HG03060 (cell line): ENCODE results near the gene RPL7L1.
"Not testable (repeated sequence)": the region's sequence is repeated elsewhere in the genome, so short reads cannot be mapped to it uniquely, and the experiment has no call there.

Experiments
- ATAC-seq: cut with Tn5 transposase; IDR thresholded peaks from one replicate; pipeline ENCODE4 v1.9.1; 2021; ENCODE audit warnings: low read depth, moderate number of reproducible peaks; ENCODE audit not compliant: unreplicated experiment

The RPL7L1 gene

GRCh38 chr6:42879372-42880239, at the start of gene RPL7L1:
RPL7L1 (plus strand) TSS chr6:42879616; CDS start chr6:42879911, 295 bp downstream.
- peak; percentile 73 for ATAC-seq

- ATAC-seq, result no peak
Measured at GRCh38 chr6:42831237-42831636, 48.2 kb upstream of the RPL7L1 start.

DNA sequence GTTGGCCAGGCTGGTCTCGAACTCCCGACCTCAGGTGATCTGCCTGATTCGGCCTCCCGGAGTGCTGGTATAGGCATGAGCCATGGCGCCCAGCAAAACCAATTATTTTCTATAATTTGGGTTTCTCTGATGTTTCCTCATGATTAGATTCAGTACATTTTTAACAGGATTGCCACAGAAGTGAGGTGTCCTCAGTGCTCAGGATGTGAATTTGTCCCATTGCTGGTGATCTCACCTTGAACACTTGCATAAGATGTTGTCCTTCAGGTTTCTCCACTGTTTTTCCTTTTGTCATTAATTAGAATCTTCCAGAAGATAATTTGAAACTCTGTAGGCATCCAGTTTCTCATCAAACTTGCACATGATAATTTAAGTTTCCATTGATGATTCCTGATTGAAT, 45.4 kb upstream of the RPL7L1 start:
- ATAC-seq, result no peak

DNA sequence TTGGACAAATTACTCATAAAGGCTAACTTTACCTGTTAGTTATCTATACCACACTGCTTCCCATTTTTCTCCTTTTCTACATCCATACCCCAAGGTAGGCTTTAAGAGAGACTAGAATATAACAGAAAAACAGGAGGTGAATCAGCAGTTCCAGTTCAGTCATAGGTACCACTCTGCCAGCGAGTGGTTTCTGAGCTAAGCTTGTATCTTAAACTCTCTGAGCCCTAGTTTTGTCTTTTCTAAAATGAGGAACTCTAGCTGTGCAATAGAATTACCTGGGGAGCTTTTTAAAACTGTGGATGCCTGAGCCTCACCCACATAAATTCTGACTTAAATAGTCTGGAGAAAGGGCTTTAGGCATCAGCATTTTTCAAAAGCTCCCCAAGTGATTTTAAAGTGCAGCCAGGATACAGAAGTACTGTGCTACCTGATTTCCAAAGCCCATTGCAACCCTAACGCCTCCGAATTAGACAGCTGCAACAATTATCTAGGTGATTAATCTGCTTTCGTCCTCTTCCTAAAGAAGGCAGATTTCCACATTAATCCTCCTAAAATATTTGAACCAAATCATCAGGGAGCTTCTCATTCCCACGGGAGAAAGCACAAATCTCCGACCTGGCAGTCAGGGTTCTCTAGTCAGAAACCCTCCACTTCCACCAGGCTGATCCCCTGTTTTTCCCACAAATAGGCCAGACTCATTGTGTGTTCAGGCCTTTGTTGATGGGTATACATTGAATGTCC, 37.4 kb upstream of the RPL7L1 start:
- no peak for ATAC-seq

- ATAC-seq, result no peak
Measured at GRCh38 chr6:42845327-42845694, 34.1 kb upstream of the RPL7L1 start.

DNA sequence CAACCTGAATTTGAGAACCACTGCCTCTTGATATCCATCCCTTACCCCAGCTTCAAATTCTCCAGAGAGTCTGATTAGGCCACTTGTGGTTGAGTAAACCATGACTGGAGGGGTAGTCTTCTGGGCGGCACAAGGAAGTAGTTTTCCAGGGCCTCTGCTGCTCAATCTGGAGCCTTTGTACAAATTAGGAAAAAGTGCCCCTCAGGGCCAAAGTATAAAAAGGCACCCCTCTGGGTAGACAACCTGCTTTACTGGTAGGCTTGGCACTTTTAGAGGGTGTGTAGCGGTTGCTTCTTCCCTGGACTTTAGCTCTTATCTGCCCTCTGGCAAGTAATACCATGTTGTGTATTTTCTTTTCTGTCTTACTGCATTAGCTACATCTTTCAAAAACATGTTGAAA, 32.9 kb upstream of the RPL7L1 start:
- no peak for ATAC-seq

- ATAC-seq, result no peak
Measured at GRCh38 chr6:42848700-42849099, 30.7 kb upstream of the RPL7L1 start.

DNA sequence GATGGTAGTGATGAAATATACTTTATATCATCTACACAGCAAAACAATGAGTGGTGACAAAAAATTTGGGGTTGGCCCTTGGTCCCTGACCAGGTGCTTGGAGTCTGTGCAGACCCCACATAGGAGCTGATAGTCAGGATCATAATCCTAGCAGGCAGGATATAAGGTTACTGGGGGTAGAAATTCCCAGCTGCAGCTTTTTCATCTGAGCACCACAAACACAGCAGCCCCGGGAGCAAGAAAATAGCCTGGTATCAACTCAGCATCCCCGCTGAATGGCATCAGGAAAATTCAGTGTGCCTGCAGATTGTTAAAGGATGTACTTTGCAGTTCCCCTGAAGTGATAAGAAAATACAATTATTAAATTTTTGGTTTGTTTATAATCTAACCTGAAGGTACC, 27.8 kb upstream of the RPL7L1 start:
- ATAC-seq, result no peak

GRCh38 chr6:42860036-42860435, 19.4 kb upstream of the RPL7L1 start:
- no peak for ATAC-seq

GRCh38 chr6:42860481-42860880, 18.9 kb upstream of the RPL7L1 start:
- no peak for ATAC-seq

DNA sequence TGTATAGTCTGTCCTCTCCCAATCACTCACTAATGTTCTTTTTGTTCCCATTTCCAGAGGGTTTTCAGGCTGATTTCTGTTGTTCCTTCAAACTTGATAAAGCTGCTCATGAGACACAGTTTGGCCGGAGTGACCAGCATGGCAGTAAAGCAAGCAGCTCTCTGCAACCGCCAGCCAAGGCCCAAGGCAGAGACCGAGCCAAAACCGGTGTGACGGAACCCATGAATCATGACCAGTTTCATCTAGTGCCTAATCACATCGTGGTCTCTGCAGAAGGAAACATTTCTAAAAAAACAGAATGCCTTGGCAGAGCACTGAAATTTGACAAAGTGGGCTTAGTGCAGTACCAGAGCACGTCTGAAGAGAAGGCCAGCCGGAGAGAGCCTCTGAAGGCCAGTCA, 14.8 kb upstream of the RPL7L1 start:
- no peak for ATAC-seq

DNA sequence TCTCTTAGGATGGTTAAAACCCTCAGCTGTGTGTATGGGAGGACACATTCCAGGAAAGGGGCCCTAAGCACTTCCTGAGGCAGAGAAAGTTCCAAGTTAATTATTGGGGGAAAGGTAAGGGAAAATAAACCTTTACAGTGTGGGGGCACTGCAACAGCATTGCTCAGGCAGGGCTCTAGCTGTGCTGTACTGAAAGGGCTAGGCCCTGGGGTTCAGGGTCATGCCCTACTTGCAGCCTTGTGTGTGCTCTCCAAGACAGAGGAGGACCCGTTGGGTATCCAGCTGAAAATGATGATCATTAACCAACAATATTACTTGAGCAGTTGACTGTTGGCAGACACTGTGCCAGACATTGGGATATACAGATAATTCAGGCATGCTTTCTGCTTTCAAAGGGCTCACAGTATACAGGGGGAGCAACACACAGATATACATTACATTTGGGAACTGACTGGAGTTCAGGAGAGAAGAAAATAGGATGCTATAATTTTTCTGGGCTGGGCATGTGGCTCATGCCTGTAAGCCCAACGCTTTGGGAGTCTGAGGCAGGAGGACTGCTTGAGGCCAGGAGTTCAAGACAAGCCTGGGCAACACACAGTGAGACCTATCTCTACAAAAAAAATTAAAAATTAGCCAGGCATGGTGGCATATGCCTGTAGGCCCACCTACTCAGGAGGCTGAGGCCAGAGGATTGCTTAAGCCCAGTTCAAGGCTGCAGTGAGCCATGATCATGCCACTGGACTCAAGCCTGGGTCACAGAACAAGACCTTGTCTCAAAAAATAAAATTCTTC, 9.1 kb upstream of the RPL7L1 start:
- no peak for ATAC-seq

GRCh38 chr6:42871711-42872110, 7.7 kb upstream of the RPL7L1 start:
- ATAC-seq, result no peak

DNA sequence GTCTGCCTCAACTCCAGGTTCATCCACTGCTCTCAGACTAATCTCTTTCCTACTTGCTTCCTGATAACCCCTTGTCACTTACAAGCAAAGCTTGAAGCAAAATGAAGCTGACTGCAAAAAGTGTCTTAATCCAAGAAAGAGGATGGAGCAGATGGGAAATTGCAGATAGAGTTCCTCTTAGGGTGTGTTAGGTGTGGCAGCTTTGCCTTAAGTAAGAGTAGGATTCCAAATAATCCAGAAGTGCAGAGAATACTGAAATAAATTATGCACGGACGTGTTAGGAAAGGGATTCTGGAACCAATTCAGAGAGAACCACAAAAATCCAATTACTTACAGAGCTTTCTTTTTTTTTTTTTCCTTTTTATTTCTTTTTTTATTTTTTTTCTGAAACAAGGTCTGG, 6.1 kb upstream of the RPL7L1 start:
- ATAC-seq, result no peak

DNA sequence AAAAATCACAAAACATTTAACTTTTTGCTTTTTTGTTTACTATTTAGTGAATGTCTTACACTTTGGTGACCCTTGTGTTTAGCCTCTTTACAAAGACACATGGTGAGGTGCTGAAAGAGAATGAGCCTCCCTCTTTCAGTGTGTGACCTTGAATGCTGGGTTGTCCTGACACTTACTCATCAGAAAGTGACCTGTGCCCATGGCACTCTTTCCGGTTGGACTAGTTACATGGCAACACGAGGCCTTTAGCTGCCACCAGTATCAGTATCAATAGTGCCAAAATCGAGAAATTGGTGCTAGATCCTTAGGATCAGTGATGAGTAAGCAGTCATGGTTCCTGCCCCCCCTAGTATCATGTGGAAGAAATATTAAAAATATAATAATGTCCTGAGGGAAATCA, 1.7 kb upstream of the RPL7L1 start:
- ATAC-seq, result no peak

DNA sequence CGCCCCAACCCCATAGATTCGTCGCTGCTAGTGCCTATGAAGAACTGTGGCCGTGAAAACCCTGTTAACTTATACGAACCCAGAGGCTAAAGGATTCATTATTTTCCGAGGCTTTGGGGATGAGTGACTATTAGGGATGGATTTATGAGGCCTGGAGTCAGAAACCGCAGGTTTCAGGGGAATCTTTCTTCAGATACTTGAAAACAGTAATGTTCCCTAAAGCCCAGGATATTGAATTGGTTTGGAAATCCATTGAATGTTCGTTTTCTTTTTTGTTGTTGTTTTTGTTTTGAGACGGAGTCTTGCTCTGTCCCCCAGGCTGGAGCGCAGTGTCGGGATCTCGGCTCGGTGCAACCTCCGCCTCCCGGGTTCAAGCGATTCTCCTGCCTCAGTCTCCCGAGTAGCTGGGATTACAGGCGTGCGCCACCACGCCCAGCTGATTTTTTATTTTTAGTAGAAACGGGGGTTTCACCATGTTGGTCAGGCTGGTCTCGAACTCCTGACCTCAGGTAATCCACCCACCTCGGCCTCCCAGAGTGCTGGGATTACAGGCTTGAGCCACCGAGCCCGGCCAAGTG, 913 bp downstream of the RPL7L1 start:
- not testable (repeated sequence) for ATAC-seq

- not testable (repeated sequence) for ATAC-seq
Measured at GRCh38 chr6:42880871-42881270, 1.5 kb downstream of the RPL7L1 start.

DNA sequence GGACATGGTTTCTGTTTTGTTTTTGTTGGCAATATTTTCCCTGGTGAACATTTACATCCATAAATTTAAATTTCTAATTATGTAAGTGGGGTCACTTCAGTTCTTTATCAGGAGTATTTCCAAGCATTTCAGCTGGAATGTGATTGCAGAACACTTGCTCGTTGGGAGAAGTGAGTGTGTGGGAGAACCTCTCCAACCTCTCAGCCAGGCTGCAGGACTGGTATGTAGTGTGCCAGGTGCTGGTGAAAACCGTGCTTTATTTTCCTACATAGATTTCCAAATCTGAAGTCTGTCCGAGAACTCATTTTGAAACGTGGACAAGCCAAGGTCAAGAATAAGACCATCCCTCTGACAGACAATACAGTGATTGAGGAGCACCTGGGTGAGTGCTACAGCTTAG, 6.3 kb downstream of the RPL7L1 start:
- no peak for ATAC-seq

- ATAC-seq, result not testable (repeated sequence)
Measured at GRCh38 chr6:42888201-42888600, 8.8 kb downstream of the RPL7L1 start.

DNA sequence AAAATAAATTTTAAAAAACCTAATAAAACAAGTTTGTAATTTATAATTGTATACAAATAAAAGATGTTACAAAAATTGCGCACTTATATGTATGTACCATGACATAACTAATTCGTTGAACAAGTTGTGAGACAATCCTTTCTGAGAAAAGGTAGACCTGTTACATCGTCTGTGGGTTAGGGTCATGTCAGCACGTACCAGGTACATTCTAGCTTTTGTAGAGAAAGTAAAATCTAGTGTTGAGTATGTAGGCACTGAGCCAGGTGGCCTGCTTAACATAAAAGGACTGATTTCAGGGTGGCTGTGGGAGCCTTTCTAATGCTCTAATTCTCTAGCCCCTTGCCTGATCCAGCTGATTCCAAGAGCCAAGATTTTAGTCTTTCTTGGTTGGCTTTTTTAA, 10.4 kb downstream of the RPL7L1 start:
- ATAC-seq, result no peak
